ENCODE results near the gene CDCP1.

CDCP1 gene

DNA sequence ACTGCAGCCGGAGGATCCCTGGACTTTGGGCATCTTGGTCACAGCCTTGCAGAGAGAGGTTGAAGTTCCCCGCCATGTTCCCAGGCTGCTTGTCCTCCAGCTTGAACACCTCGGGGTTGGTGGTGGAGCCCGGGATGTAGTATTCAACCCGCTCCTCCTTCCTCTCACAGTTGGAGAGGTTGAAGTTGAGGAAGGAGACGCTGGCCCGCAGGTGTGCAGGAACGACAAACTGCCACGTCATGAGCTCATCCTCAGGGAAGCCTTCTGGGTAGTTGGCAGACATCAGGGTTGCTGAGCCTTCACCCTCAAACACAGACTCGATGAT, 35.7 kb downstream of the CDCP1 start:
- DNase-seq (ENCODE audit: low read depth): no peak

DNA sequence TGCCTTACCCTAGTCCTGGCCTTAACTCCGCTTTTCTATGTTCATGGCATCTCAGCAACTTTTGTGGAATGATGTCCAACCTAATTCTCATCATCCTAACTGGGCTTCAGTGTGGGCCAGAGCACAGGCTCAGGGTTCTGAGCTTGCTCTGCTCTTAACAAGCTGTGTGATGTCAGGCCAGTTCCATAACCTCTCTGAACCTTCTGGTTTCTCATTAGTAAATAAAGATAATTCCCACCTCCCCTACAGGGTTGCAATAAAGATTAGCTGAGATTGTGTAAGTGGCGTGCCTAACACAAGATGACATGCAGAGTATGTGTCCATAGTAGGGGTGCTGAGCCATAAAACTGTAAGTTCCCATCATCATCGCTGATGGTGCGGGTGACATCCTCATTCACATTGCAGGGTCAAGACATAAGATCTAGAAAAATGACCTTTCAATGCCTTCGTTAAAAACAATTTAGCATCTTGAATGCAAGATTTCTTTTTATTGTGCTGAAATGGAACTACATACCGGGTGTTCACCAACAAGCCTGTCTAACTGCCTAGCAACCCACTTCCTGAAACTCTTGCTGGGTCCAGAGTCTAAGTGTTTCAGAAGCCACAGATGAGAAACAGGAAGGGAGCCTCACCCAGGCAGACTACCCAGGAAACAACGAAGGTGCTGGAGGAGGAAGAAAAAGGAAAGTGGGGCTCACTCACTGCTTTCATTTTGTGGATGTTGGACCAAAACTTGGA, 36.2 kb downstream of the CDCP1 start:
- DNase-seq (ENCODE audit: low read depth): peak; percentile 10

DNA sequence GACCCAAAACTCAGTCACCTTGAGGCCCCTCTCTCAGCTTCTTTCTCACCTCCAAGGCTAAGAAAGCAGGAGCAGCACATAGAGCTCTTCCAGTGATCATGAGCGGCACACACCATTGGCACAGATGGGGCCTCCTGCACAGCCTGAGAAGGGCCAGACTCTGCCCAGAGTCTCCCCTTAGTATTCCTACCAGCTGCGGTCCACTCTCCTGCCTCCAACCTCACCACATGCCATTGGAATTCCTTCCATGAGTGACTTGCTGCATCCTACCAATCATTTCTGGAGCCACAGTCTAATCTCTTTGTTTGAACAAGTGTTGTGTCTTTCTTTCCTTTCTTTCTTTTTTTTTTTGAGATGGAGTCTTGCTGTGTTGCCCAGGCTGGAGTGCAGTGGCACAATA, 39.3 kb downstream of the CDCP1 start:
- no peak for DNase-seq (ENCODE audit: low read depth)

- peak; percentile 49 for DNase-seq (ENCODE audit: low read depth)
Measured at GRCh38 chr3:45105855-45106671, 40.1 kb downstream of the CDCP1 start.

DNA sequence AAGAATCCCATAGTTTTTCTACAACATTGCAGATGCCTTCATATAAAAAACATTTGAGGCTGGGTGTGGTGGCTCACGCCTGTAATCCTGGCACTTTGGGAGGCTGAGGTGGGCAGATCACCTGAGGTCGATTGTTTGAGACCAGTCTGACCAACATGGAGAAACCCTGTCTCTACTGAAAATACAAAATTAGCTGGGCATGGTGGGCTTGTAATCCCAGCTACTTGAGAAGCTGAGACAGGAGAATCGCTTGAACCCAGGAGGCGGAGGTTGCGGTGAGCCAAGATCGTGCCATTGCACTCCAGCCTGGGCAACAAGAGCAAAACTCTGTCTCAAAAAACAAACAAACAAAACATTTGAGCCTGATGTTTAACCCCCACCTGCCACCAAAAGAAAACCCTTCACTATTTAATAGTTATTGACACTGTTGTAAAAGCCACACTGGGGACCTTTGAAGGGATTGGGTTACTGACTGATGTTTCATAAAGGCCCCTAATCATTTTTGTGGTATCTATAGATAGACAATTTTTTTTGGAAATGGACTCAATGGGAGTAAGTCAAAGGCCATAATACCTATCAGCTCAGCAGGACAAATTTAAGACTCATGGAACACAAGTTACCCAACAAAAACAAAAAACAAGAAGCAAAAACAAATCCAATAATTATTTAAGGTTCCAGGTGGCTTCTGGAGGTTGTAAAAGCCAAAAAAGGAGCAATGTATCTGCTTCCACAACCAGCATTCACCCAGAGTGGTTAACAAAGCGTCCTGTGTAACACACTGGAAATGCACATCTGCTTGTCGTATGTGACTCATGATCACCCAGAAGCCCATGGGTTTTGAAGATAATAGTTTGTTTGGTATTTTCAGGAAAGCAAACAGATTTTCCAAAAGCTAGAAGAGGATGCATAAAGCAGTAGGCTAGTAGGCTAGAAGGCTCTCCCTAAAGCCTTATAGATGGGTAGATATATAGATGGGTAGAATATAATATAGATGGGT, 41.2 kb downstream of the CDCP1 start:
- DNase-seq (ENCODE audit: low read depth): no peak

DNA sequence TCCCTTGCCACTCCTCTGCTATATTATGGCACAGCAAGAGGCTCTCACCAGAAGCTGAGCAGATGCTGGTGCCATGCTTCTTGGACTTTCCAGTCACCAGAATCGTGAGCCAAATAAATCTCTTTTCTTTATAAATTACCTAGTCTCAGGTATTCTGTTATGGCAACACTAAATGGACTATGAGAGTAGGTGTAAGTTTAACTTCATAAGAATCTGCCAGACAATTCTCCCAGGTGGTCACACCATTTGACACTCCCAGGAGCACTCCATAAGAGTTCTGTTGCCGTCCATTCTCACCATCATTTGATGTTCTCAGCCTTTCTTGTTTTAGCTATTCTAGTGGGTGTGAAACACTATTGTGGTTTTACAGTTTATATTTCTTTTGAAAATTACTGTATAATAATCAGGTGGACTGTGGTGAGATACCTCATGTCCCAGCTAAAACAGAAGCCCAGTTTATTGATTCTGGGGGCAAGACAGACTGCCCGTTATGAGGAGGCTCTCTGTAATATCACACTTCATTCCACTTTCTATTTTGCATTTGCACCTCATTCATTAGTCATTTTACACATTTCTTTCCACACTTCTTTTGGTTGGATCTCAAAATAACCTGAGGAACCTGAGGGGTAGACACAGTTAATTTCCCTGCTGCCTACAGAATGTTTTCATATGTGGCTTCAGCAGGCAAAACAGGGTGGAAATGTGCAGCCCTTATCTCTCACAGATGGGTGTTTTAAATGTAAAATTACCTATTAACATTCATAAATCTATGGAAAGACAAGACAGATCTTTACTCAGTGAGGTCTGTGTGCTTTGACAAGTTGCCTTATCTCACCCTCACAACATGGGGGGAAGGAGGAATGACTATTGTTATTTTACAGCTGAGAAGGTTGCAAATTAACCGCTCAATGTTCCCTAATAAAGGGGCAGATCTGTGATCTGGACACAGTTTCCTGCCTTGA, 42.1 kb downstream of the CDCP1 start:
- DNase-seq (ENCODE audit: low read depth): no peak

DNA sequence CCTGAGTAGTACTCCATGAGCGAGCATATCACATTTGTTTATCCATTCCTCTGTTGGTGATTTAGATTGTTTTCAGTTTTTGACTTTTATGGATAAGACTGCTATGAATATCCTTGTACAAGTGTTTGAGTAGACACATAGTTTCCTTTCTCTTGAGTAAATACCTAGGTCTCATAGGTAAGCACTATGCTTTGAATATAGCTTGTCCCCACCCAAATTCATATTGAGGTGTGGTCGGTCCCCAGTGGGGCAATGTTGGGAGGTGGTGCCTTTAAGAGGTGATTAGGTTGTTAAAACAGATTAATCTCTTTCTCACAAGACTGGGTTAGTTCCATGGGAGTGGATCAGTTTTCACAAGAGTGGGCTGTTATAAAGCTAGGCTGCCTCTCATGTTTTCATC, 42.8 kb downstream of the CDCP1 start:
- no peak for DNase-seq (ENCODE audit: low read depth)

- no peak for DNase-seq (ENCODE audit: low read depth)
Measured at GRCh38 chr3:45100981-45101407, 45.2 kb downstream of the CDCP1 start.

DNA sequence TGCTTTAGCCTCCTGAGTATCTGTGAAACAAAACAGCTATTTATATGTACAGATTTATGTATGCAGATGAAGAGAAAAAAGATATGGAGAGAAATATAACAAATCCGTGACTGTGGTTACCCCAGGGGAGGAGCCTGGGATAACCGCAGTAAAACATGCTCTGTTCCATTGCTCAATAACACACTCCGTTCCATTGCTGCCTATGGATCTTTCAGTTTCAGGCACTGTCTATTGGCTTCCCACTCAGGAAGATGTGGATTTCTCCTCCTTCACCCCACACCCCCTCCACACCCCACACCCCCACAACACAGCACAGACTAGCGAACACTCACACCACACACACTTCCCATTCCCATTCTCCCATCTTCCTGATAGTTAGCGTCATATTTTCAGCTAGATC, 47.9 kb downstream of the CDCP1 start:
- DNase-seq (ENCODE audit: low read depth): no peak

DNA sequence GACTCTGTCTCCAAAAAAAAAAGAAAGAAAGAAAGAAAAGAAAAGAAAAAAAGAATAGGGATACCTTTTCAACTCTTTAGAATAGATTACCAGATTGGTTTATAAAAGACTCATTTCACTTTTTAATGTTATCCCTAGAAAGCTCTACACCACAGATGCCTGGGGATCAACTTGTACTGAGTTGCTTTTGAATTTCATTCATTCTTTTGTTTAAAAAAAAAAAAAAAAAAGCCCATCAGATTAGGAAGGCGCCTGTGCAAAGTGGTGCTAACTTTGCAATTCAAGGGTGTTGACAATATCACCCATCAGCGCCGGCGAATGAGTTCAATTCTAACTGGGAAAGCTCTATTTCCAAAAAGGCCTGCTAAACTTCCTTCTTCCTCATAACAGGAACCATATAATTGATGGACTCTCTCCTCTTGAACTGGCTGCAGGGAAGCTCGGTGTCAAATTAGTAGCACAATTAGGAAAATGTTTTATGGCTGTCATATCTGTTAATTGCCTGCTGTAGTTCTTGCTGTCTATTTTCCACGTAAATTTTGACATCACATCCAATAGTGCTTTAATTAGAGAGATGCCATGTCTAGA, 48.8 kb downstream of the CDCP1 start:
- DNase-seq (ENCODE audit: low read depth): no peak

GRCh38 chr3:45095916-45096526, 50.2 kb downstream of the CDCP1 start:
- no peak for DNase-seq (ENCODE audit: low read depth)

- no peak for DNase-seq (ENCODE audit: low read depth)
Measured at GRCh38 chr3:45093176-45093575, 53.0 kb downstream of the CDCP1 start.

DNA sequence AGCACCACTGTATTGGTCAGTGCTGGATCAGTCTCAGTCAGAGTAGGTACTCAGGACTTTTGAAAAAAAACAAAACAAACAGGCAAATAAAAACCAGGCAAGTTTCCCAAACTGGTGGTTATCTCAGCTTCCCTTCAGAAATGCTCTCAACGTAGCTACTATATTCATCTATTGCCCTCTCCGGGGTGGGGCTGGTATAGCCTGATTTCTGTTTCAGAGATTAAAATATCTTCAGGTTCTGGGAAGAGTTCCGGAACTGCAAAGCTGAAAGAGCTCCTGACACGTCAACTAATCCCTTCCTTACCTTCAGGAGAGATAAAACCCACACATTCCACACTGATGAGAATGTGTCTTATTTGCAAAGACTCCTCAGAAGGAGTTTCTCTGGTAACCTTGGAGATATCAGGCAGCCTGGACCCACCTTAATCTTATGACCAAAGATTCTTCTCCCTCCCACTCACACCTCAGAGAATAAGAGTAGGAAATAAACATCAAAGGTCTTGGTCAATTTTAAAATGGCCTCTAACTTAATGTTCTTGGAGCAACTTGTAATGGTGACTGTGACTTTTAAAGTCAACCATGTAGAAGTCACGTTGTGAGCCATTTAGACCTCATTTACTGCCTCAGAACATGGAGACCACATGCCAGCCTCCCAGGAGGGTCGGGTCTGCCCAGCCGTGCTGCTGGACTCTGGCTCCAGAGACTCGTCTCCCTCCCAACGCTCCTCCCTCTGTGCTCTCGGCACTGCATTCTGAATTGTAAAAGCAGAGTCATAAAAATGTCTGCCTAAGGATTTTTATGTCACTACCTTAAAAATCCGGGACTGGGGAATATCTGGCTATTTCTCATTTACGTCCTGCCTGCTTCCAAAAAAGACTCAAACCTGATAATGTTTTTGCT, 53.8 kb downstream of the CDCP1 start:
- DNase-seq (ENCODE audit: low read depth): no peak

GRCh38 chr3:45090855-45091254, 55.3 kb downstream of the CDCP1 start:
- DNase-seq (ENCODE audit: low read depth): no peak

GRCh38 chr3:45088543-45089358, 57.4 kb downstream of the CDCP1 start:
- no peak for DNase-seq (ENCODE audit: low read depth)

DNA sequence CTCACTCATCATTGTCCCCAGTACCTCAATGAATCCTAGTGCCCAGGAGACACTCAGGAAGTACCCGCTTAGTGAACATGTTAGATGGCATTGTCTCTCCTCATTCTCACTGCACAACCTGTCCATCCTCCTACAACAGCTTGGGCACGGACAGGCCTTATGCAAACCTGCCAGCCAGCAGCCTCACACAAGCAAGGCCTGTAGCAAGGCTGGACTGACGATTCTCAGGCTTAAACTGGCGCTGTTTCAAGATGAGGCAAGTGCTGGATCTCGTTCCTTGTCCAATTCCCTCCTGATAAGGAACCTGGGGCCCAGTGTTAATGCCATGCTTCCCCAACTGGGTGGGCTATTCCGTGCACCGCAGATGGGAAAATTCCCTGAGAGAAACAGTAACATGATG, 59.0 kb downstream of the CDCP1 start:
- no peak for DNase-seq (ENCODE audit: low read depth)

DNA sequence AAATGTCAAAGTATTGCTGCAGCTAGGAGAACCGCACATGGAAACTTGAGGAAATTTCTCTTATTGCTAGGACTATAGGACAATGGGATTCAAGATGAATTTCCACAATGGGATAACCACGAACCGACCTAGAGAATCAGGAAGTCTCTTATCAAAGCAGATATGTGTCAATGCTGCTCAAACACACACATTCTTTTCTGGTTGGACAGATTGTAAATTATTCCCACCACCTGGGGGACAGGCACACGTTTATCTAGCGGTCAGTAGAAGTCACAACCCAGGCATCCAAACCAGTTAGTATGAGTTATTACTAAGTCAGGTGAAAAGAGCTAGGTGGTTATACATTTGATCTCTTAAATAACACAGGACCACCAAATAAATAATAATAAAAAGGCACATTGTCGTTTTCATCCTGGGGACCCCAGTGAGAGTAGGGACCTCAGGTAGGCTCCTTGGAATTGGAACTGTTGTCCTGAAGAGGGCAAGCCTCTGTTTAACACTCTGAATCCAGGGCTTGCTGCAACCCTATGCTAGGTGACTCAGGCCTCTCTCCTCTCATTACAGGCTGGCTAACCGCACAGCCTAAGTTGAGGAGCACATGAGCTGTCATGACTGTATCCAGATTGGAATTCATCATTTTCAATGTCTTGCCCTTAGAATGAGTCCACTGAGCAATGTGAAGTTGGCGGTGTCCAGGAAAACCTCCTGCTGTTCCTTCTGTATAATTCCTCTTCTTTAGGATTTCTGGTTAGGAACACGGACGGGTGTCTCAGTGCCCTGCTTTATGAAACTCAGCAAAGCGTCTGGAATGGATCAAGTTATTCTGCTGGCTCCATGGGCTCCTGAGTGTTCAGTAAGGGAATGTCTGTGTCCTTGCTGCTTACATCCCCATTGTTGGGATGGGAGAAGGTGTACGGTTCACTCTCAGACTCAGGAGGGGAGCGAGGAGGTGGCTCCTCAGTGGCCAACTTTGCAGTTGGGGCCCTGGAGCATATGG, 61.1 kb downstream of the CDCP1 start:
- DNase-seq (ENCODE audit: low read depth): no peak
